OCI-LY3 (cell line): ENCODE data around the gene GPR55.

Source experiments
- H2AFZ ChIP-seq: fragments of 200-600, 300-600 bp; shearing (Covaris generic); 2 replicates; pipeline ENCODE4 v1.6.0; 2014; ENCODE audit warnings: antibody characterized with exemption, low read depth, low read length
- H3K27ac ChIP-seq: fragments of 200-600, 300-600 bp; sonication (generic); 2 replicates; pipeline ENCODE4 v1.5.1; 2014; ENCODE audit warnings: mild to moderate bottlenecking, low read length, moderate library complexity, mixed read lengths
- H3K27me3 ChIP-seq: fragments of 200-600, 300-600 bp; sonication (generic); 2 replicates; pipeline ENCODE4 v1.6.1; 2014; ENCODE audit warnings: low read depth, low read length, mixed read lengths
- H3K36me3 ChIP-seq: fragments of 200-600, 300-600 bp; sonication (generic); replicated peaks from 2 replicates; pipeline ENCODE3; 2014; ENCODE audit warnings: low read depth, low read length, mixed read lengths
- H3K4me1 ChIP-seq: fragments of 300-600, 200-600 bp; sonication (generic); 2 replicates; pipeline ENCODE4 v1.6.1; 2014; ENCODE audit warnings: low read length, mixed read lengths
- H3K4me2 ChIP-seq: fragments of 200-600, 300-600 bp; sonication (generic); 2 replicates; pipeline ENCODE4 v1.6.1; 2014; ENCODE audit warnings: low read length, mixed read lengths
- H3K4me3 ChIP-seq: fragments of 300-600, 200-600 bp; sonication (generic); 2 replicates; pipeline ENCODE4 v1.5.1; 2014; ENCODE audit warnings: antibody characterized with exemption, mild to moderate bottlenecking, low read length, moderate library complexity
- H3K79me2 ChIP-seq: fragments of 300-600, 200-600 bp; shearing (Covaris generic); 2 replicates; pipeline ENCODE4 v1.6.1; 2014; ENCODE audit warnings: mild to moderate bottlenecking, low read length, mixed read lengths
- H3K9ac ChIP-seq: fragments of 300-600, 200-600 bp; shearing (Covaris generic); 2 replicates; pipeline ENCODE4 v1.6.0; 2014; ENCODE audit warnings: mild to moderate bottlenecking, low read length, moderate library complexity
- H3K9me3 ChIP-seq: fragments of 200-600, 300-600 bp; shearing (Covaris generic); 2 replicates; pipeline ENCODE4 v1.6.1; 2014; ENCODE audit warnings: low read length, mixed read lengths; ENCODE audit not compliant: insufficient read depth
- H4K20me1 ChIP-seq: fragments of 200-600, 300-600 bp; sonication (generic); 2 replicates; pipeline ENCODE4 v1.6.1; 2016; ENCODE audit warnings: low read length, mixed read lengths; ENCODE audit not compliant: insufficient read depth
- CTCF ChIP-seq: fragments of 200-600, 300-600 bp; sonication (generic); IDR thresholded peaks from 2 replicates; pipeline ENCODE4 v1.5.1; 2014; ENCODE audit warnings: antibody characterized with exemption, low read length, low read depth
- EZH2phosphoT487 ChIP-seq: fragments of 200-600 bp; shearing (Covaris generic); IDR thresholded peaks from 2 replicates; pipeline ENCODE4 v1.6.1; 2018; ENCODE audit warnings: antibody characterized with exemption, mixed run types, low read depth

Gene GPR55, protein sequence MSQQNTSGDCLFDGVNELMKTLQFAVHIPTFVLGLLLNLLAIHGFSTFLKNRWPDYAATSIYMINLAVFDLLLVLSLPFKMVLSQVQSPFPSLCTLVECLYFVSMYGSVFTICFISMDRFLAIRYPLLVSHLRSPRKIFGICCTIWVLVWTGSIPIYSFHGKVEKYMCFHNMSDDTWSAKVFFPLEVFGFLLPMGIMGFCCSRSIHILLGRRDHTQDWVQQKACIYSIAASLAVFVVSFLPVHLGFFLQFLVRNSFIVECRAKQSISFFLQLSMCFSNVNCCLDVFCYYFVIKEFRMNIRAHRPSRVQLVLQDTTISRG

GRCh38 chr2:230924470-230925341 lies at the start of gene GPR55:
GPR55 (minus strand) TSS chr2:230925242; CDS start chr2:230910962, 14,280 bp downstream.
- Histone ChIP-seq H2AFZ (peak within 1 kb of the TSS; percentile 51), H3K4me2 (peak within 1 kb of the TSS; percentile 97), H3K79me2 (no peaks in the 10 kb centered on the region), H3K27ac (peak within 1 kb of the TSS; percentile 83), H3K27me3 (no peaks in the 10 kb centered on the region), H3K9me3 (no peaks in the 10 kb centered on the region), H3K9ac (peak within 1 kb of the TSS; percentile 67), H4K20me1 (no peaks in the 10 kb centered on the region), H3K4me1 (peaks cover 66% of the 10 kb centered on the region), H3K36me3 (no peaks in the 10 kb centered on the region), H3K4me3 (peak within 1 kb of the TSS; percentile 75)
- no peak for TF ChIP-seq EZH2phosphoT487
- TF ChIP-seq CTCF: peak; percentile 53

GRCh38 chr2:230974096-230974913 lies 49.3 kb upstream of the GPR55 start:
- TF ChIP-seq CTCF: no peak
- TF ChIP-seq EZH2phosphoT487: no peak
- Histone ChIP-seq H3K4me3 (peak overlapping the region; percentile 65), H3K9me3 (no peaks in the 10 kb centered on the region)

DNA sequence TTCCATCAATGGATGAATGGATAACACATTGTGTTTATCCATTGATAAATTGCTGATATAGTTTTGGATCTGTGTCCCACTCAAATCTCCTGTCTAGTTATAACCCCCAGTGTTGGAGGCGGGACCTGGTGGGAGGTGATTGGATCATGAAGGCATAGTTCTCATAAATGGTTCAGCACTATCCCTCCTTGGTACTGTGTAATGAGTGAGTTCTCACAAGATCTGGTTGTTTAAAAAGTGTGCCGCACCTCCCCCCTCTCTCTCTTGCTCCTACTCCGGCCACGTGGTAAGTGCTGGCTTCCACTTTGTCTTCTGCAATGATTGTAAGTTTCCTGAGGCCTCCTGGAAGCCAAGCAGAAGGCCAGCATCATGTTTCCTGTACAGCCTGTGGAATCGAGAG lies 47.0 kb upstream of the GPR55 start:
- H3K4me1 ChIP-seq: peaks cover 46% of the 10 kb centered on the region
- H3K9ac ChIP-seq: no peak overlapping the region
- no peaks in the 10 kb centered on the region for H3K9me3 ChIP-seq
- no peak overlapping the region for H2AFZ ChIP-seq
- H3K79me2 ChIP-seq: no peaks in the 10 kb centered on the region
- TF ChIP-seq EZH2phosphoT487 (no peak), CTCF (no peak)
- H3K36me3 ChIP-seq: no peaks in the 10 kb centered on the region
- H3K4me2 ChIP-seq: no peak overlapping the region
- no peak overlapping the region for H3K4me3 ChIP-seq
- no peak overlapping the region for H3K27ac ChIP-seq
- no peaks in the 10 kb centered on the region for H4K20me1 ChIP-seq
- no peaks in the 10 kb centered on the region for H3K27me3 ChIP-seq

More at GRCh38 chr2:230974096-230974913, 49.3 kb upstream of the GPR55 start:
- Histone ChIP-seq H2AFZ (peak overlapping the region; percentile 26), H3K79me2 (no peaks in the 10 kb centered on the region), H3K4me2 (peak overlapping the region; percentile 86), H3K4me1 (peaks cover 54% of the 10 kb centered on the region), H3K36me3 (no peaks in the 10 kb centered on the region), H3K27ac (peak overlapping the region; percentile 85), H3K9ac (peak overlapping the region; percentile 60), H4K20me1 (no peaks in the 10 kb centered on the region), H3K27me3 (no peaks in the 10 kb centered on the region)
